Duodenal mucosa (tissue), 2 donors: ENCODE data around the gene PPID.

Experiments used
- H3K27ac ChIP-seq: one replicate; pipeline ENCODE4 v1.7.0; 2013; ENCODE audit warnings: low read depth, low read length
- H3K27me3 ChIP-seq, 2 donors: one replicate each; pipeline ENCODE4 v1.7.0; 2013; ENCODE audit warnings: low read length in 2 of 2, control low read depth in 1 of 2; ENCODE audit not compliant: insufficient read depth in 2 of 2, control insufficient read depth in 1 of 2
- H3K36me3 ChIP-seq, 2 donors: one replicate each; pipeline ENCODE4 v1.7.0; 2013; ENCODE audit warnings: low read length in 2 of 2, control low read depth in 1 of 2; ENCODE audit not compliant: insufficient read depth in 2 of 2, control insufficient read depth in 1 of 2
- H3K4me1 ChIP-seq, 2 donors: one replicate each; pipeline ENCODE4 v1.7.0; 2013; ENCODE audit warnings: low read length in 2 of 2, control low read depth in 1 of 2; ENCODE audit not compliant: insufficient read depth in 2 of 2, control insufficient read depth in 1 of 2
- H3K4me3 ChIP-seq, 2 donors: one replicate each; pipeline ENCODE4 v1.7.0; 2013; ENCODE audit warnings: low read length in 2 of 2, low read depth in 1 of 2
- H3K9ac ChIP-seq, 2 donors: one replicate each; pipeline ENCODE4 v1.7.0; 2013; ENCODE audit warnings: low read length in 2 of 2, low read depth in 1 of 2
- H3K9me3 ChIP-seq, 2 donors: one replicate each; pipeline ENCODE4 v1.7.0; 2013; ENCODE audit warnings: low read length in 2 of 2, control low read depth in 1 of 2; ENCODE audit not compliant: control insufficient read depth in 1 of 2

PPID gene

GRCh38 chr4:158739600-158739999 is 16.4 kb upstream of the PPID start:
- Histone ChIP-seq H3K4me1 (no peaks in the 10 kb centered on the region), H3K27ac (no peak overlapping the region), H3K27me3 (no peaks in the 10 kb centered on the region), H3K4me3 (no peak overlapping the region), H3K9ac (no peak overlapping the region), H3K9me3 (no peaks in the 10 kb centered on the region), H3K36me3 (no peaks in the 10 kb centered on the region)

- no peaks in the 10 kb centered on the region for H3K4me1 ChIP-seq
Observed at GRCh38 chr4:158738866-158739265, 15.7 kb upstream of the PPID start.

GRCh38 chr4:158729716-158730559 is 6.7 kb upstream of the PPID start:
- Histone ChIP-seq H3K4me1 (no peaks in the 10 kb centered on the region), H3K36me3 (no peaks in the 10 kb centered on the region), H3K27ac (no peak overlapping the region), H3K4me3 (no peak overlapping the region), H3K9ac (no peak overlapping the region), H3K9me3 (no peaks in the 10 kb centered on the region), H3K27me3 (peaks cover 0 to 4% of the 10 kb centered on the region in 2 donors)

More at GRCh38 chr4:158738866-158739265, 15.7 kb upstream of the PPID start:
- no peaks in the 10 kb centered on the region for H3K9me3 ChIP-seq
- H3K4me3 ChIP-seq, result no peak overlapping the region
- H3K27ac ChIP-seq, result no peak overlapping the region
- no peak overlapping the region for H3K9ac ChIP-seq
- H3K36me3 ChIP-seq, result no peaks in the 10 kb centered on the region
- no peaks in the 10 kb centered on the region for H3K27me3 ChIP-seq

GRCh38 chr4:158728236-158728635 is 5.0 kb upstream of the PPID start:
- Histone ChIP-seq H3K27ac (no peak overlapping the region), H3K4me1 (no peaks in the 10 kb centered on the region), H3K9ac (no peak overlapping the region), H3K36me3 (no peaks in the 10 kb centered on the region), H3K27me3 (peaks cover 0 to 4% of the 10 kb centered on the region in 2 donors), H3K4me3 (no peak overlapping the region), H3K9me3 (no peaks in the 10 kb centered on the region)

- no peak overlapping the region for H3K9ac ChIP-seq
- H3K36me3 ChIP-seq, result no peaks in the 10 kb centered on the region
- no peak overlapping the region for H3K4me3 ChIP-seq
- H3K4me1 ChIP-seq, result peaks cover 7 to 8% of the 10 kb centered on the region in 2 donors
- H3K9me3 ChIP-seq, result no peaks in the 10 kb centered on the region
- peaks cover 0 to 4% of the 10 kb centered on the region in 2 donors for H3K27me3 ChIP-seq
- H3K27ac ChIP-seq, result no peak overlapping the region
Observed at GRCh38 chr4:158726633-158727032, 3.4 kb upstream of the PPID start.

GRCh38 chr4:158724637-158725036 is 1.4 kb upstream of the PPID start:
- H3K27me3 ChIP-seq, result peaks cover 0 to 4% of the 10 kb centered on the region in 2 donors
- no peak overlapping the region for H3K27ac ChIP-seq
- H3K4me3 ChIP-seq, result no peak overlapping the region
- H3K4me1 ChIP-seq, result peaks cover 7 to 11% of the 10 kb centered on the region in 2 donors
- H3K9me3 ChIP-seq, result no peaks in the 10 kb centered on the region
- H3K9ac ChIP-seq, result no peak overlapping the region
- peaks cover 4 to 14% of the 10 kb centered on the region in 2 donors for H3K36me3 ChIP-seq

- Histone ChIP-seq H3K9me3 (no peaks in the 10 kb centered on the region), H3K36me3 (peaks cover 20 to 37% of the 10 kb centered on the region in 2 donors), H3K9ac (peak overlapping the region; percentile 93 to 97)
Observed at GRCh38 chr4:158722291-158722916, 792 bp downstream of the PPID start.

GRCh38 chr4:158721680-158722079 is 1.5 kb downstream of the PPID start:
- Histone ChIP-seq H3K4me3 (peak overlapping the region; percentile 84 to 94), H3K9ac (no peak overlapping the region), H3K9me3 (no peaks in the 10 kb centered on the region), H3K36me3 (peaks cover 25 to 42% of the 10 kb centered on the region in 2 donors), H3K27me3 (no peaks in the 10 kb centered on the region), H3K4me1 (peaks cover 7 to 11% of the 10 kb centered on the region in 2 donors), H3K27ac (no peak overlapping the region)

More at GRCh38 chr4:158722291-158722916, 792 bp downstream of the PPID start:
- H3K27ac ChIP-seq, result peak overlapping the region; percentile 90
- peaks cover 7 to 11% of the 10 kb centered on the region in 2 donors for H3K4me1 ChIP-seq
- no peaks in the 10 kb centered on the region for H3K27me3 ChIP-seq
- H3K4me3 ChIP-seq, result peak overlapping the region; percentile 84 to 94

- Histone ChIP-seq H3K4me3 (no peak overlapping the region), H3K36me3 (peaks cover 34 to 76% of the 10 kb centered on the region in 2 donors), H3K9me3 (no peaks in the 10 kb centered on the region), H3K27me3 (no peaks in the 10 kb centered on the region), H3K9ac (no peak overlapping the region), H3K27ac (no peak overlapping the region), H3K4me1 (no peaks in the 10 kb centered on the region)
Observed at GRCh38 chr4:158715802-158716201, 7.4 kb downstream of the PPID start.

- Histone ChIP-seq H3K9me3 (no peaks in the 10 kb centered on the region), H3K36me3 (peaks cover 36 to 78% of the 10 kb centered on the region in 2 donors), H3K27ac (no peak overlapping the region), H3K4me1 (no peaks in the 10 kb centered on the region), H3K9ac (no peak overlapping the region), H3K4me3 (no peak overlapping the region), H3K27me3 (no peaks in the 10 kb centered on the region)
Observed at GRCh38 chr4:158714937-158715336, 8.3 kb downstream of the PPID start.
